Muscle of back (tissue), 11 donors: Measurements from ENCODE around the gene RPS19BP1. TPM values are rescaled to one million over a fixed set of nuclear protein-coding genes. Genes with fewer than 3 reads are reported as not detected.
"Not testable (repeated sequence)": the region's sequence is repeated elsewhere in the genome, so short reads cannot be mapped to it uniquely, and the experiment has no call there.

Source experiments
- DNase-seq, 3 donors: peaks; one replicate each; pipeline versions ENCODE4 v3.0.0 to v3.0.0-alpha.2; 2013
- polyA plus RNA-seq, 10 donors: library from polyadenylated mRNA; unstranded; fragments of 120-200 nt; gene quantifications; one replicate each; pipeline ENCODE4 v1.2.1, GENCODE V29; 2013; ENCODE audit not compliant: insufficient read length in 10 of 10

RPS19BP1 gene
- polyA plus RNA-seq, 10 donors, result 41.0 to 60.0 (median 50.7) TPM

DNA sequence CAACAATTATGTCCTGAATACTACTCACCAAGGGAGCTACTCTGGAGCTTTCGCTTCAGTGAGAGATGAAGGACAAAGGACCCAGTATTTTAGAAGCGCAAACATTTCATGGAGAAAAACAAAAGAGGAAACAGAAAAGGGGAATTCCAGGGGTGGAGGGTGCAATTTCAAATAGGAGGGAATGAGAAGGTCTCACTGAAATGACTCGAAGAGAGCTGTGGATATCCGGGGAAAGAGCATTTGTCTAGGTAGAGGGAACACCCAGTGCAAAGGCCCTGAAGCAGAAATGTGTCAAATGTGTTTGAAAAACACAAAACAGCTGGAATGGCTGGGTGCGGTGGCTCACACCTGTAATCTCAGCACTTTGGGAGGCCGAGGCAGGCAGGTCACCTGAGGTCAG lies 2.4 kb downstream of the RPS19BP1 start:
- DNase-seq, result no peak

- DNase-seq, result no peak
Measured at GRCh38 chr22:39529487-39529851, 3.1 kb downstream of the RPS19BP1 start.

DNA sequence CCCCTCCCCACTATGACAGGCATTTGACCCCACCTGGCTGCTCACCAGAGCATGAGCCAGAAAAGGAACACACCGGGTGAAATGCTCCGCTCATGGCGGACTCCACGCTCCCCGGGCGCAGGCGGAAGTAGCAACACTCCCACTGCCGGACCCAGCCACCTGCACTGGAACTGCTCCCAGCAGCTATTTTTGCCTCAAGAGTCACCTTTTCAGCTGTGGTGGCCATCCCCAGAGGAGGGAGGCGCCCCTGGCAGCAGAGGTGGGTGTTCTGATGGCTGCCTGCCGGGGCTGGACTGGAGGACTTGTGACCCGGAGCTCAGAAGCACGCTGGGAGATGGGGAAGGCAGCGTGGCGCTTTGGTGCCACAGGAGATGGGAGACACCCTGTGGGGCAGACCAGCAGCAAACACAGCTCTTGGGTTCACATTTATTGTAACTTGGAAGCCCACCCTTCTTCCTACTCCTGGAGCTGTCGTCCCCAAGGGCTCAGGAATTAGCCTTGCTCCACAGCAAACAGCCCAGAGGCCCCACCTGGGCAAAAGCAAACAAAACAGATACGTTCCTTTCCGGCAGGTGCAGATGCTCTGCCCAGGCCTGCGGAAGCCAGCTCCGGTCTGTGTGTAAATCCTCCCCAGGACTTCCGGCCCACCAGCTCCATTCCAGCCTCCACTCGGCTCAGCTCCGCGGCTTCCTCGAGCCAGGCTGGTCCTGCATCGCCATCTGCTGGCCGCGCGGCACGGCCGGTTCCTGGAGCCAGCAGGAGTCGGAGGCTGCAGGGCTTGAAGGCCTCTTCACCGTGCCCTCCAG lies 3.7 kb downstream of the RPS19BP1 start:
- peak; percentile 85 to 94 (median 92) for DNase-seq

DNA sequence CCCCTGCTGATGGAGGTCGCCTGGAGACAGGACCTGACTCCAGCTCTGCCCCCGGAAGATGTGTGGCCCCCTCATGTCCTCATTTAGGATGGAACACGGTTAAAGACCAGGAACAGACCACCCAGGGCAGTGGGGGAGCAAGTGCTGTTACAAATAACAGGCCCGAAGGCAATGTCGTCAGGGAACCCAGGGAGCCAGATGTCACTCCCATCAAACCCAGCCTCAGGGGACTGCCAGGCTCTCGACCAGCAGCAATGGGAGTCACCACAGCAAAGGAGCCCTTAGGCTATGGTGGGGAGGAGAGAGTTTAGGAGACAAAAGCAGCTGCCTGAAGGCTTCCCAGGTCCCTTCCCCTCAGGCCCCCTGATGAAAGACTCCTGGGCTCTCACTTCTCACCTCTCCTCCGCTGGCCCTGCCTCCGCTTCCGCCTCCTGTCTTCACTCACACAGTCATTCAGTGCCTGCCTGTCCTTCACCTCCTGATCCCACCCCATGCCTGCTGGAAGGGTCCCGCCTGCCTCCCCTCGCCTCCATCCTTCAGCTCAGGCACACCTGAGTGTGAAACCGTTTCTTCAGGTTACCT lies 4.4 kb downstream of the RPS19BP1 start:
- peak in 1 of 3 donors; percentile 36 for DNase-seq

- DNase-seq, result peak in 1 of 3 donors; percentile 55
Measured at GRCh38 chr22:39527481-39527961, 5.0 kb downstream of the RPS19BP1 start.

DNA sequence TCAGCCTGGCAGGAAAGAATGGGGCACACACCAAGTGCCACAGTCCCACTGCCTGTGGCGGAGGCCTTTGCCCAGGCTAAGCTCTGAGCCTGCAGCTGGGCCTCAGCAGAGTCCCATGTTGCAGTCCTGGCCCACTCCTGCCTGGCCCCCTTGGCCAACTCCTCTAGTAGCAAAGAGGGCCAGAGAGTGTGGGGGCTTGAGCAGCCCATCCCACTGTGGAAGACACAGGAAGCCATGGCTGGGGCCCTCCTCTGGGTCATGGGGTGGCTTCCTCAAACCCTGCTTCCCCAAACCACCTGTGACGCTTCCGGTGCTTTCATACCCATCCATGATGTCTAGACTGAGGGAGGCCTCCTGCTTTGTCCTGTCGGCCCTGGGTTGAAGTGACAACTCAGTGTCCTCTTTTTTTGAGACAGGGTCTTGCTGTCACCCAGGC lies 5.8 kb downstream of the RPS19BP1 start:
- peak in 1 of 3 donors; percentile 35 for DNase-seq

GRCh38 chr22:39525658-39525975 lies 6.9 kb downstream of the RPS19BP1 start:
- no peak for DNase-seq

DNA sequence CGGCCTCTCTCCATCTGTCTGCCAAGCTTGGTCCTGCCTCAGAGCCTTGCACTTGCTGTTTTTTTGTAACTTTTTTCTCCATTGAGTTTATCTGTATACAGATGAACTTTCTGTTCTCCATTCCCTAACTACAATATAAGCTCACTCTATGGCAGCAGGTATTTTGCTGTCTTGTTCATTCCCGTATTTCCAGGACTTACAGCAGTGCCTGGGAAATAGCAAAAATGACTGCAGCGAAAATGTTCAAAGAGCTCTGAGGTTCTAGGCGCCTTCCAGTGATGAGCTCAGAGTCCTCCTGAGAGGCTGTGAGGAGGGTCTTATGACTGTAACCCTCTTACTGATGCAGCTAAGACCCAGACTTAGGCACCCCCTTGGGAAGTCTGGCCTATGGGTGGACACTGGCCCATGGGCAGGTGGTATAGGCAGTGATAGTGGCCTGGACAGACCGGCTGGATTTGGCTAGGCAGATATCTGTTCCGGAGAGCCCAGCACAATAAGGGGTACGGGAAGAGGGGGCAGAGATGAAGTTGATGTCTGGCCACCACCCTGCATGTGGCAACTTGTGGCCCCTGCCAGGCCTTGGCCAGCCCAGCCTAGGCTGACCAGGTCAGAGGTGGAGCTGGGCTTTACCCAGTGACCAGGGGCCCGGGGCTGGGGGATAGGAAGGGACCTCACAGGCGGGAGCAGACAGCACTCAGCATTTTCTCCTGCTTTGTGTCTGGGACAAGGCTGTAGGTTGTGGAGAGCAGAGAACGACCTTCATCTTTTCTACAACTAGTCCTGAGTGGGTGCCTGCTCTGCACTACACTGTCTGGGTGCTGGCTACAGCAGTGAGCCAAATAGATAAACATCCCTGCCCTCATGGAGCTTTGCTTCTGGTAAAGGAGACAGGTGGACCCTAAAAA lies 7.5 kb downstream of the RPS19BP1 start:
- DNase-seq, result no peak

DNA sequence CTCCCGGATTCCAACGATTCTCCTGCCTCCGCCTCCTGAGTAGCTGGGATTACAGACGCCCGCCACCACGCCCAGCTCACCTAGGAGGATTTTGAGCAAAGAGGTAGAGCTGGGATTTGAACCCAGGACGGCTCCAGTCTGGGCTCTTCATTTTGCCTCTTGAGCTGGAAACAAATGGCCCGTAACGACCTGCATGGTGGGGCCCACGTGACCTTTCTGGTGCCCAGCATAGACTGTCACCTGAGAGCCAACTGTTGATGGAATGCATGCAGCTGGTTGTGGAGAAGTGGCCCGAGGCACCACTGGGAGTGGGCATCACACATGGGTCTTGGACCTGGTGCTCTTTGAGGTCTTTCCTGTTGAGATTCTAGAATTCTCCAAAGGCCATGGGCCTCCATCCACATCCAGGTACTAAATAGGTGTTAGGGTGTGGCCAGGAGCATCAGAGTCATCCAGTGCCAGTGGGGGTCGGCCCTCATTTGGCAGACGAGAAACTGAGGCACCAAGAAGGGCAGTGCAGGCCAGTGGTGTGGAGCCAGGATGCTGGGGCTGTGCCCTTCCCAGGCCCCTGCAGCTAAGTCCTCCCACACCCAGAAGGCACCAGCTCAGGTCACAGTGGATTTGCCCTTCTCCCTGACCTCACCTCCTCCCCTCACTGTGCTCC lies 8.3 kb downstream of the RPS19BP1 start:
- no peak for DNase-seq

DNA sequence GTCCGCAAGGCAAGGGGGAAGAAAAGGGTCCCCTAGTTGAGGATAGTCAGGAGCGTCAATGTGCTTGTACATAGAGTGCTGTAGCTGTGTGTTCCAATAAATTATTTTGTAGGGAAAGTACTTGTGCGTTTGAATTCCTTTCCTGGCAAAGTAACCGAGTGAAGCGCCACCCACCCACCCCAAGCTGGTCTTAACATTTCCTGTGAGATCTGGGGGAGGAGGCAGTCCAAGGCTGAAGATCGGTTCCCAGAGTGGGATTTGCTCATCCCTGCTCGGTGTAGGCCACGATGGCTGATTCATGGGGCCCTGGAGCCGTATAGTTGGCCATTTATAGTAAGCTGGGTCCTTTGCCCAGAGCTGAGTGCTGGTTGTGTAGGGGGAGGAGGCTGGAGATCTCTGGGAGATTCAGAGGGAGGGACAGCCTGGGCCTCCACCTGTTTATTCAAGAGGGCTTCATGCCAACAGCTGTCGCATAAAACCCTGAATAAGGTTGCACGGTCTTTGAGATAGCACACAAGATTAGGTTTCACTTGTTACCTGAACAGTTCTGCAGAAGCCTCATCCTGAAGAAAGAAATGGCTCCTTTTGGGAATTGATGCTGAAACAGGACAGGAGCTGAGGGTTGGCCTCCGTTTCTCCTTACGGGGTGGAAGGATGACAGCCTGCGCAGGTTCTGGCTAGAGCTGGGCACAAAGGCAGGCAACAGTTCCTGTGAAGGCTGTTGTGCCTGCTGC lies 9.8 kb downstream of the RPS19BP1 start:
- DNase-seq, result peak; percentile 67 to 82 (median 76)

DNA sequence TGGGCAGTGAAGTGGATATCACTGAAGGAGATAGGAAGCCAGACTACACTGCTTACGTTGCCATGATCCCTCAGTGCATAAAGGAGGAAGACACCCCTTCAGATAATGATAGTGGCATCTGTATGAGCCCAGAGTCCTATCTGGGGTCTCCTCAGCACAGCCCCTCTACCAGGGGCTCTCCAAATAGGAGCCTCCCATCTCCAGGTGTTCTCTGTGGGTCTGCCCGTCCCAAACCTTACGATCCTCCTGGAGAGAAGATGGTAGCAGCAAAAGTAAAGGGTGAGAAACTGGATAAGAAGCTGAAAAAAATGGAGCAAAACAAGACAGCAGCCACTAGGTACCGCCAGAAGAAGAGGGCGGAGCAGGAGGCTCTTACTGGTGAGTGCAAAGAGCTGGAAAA lies 10.5 kb downstream of the RPS19BP1 start:
- not testable (repeated sequence) for DNase-seq

GRCh38 chr22:39521106-39521885 lies 11.3 kb downstream of the RPS19BP1 start:
- DNase-seq, result peak in 1 of 3 donors; percentile 80

DNA sequence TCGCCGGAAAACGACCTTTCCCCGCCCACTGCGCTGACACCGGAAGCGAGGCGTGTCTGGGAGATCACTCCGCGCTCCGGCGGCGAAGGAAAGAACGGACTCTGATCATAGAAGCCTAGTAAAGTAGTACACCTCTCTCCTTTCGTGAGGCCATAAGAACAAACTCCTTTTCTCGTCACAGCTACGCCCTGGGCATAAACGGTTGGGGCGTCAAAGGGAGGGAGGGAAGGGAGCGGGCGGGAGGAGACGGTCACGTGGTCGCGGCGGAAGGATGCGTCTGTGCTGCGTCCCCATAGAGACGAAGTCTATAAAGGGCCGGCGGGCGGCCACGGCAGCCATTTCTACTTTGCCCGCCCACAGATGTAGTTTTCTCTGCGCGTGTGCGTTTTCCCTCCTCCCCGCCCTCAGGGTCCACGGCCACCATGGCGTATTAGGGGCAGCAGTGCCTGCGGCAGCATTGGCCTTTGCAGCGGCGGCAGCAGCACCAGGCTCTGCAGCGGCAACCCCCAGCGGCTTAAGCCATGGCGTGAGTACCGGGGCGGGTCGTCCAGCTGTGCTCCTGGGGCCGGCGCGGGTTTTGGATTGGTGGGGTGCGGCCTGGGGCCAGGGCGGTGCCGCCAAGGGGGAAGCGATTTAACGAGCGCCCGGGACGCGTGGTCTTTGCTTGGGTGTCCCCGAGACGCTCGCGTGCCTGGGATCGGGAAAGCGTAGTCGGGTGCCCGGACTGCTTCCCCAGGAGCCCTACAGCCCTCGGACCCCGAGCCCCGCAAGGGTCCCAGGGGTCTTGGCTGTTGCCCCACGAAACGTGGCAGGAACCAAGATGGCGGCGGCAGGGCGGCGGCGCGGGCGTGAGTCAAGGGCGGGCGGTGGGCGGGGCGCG lies 12.1 kb downstream of the RPS19BP1 start, which contains the start of gene ATF4:
Gene ATF4 (plus strand): TSS at position 337 of the 880 bp plus-strand sequence. CDS start 884 bp downstream, outside the sequence.
- DNase-seq, result peak in 2 of 3 donors; percentile 80 to 92

GRCh38 chr22:39519681-39520225 lies 12.8 kb downstream of the RPS19BP1 start:
- peak; percentile 99 to 100 (median 100) for DNase-seq

GRCh38 chr22:39518996-39519680 lies 13.4 kb downstream of the RPS19BP1 start:
- DNase-seq, result peak in 1 of 3 donors; percentile 72

DNA sequence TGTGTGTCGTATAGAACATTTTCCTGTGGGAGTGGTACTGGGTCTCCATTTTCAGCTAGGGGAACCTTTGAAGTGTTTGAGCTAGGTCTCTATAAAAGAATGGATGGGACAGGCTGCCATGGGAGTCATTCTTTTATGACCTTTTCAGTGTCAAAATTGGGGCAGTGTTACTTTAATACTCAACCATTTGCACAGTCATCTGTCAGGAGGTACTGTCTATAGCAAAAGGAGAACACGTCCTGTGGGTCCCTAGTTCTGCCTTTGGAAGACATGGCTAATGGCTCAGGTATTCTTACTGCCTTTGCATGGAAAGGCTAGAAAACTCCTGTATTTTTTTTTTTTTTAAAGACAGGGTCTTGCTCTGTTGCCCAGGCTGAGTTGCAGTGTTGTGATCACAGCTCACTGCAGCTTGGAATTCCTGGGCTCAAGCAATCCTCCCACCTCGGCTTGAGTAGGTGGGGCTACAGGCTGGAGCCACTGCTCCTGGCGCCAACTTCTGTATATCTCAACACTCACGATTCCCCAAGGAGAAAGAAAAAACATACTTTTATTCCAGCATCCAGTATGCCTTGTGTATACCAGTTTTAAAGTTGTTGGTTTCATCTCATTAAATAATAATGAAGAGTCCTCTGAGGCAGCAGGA lies 14.3 kb downstream of the RPS19BP1 start:
- DNase-seq, result no peak

GRCh38 chr22:39517470-39517869 lies 15.1 kb downstream of the RPS19BP1 start:
- no peak for DNase-seq
